NCI-H82 treated with DMSO at 0.1 percent for 48 hours (cell line): Measurements from ENCODE around the gene TRIM44.
A peak's percentile ranks its signal among the peaks of the same experiment; 100 is the strongest.
"Not testable (repeated sequence)": the region's sequence is repeated elsewhere in the genome, so short reads cannot be mapped to it uniquely, and the experiment has no call there.

Experiments
- DNase-seq: peaks from one replicate; lab custom pipeline; 2025; ENCODE audit not compliant: unreplicated experiment; lab: John Stamatoyannopoulos, UW

TRIM44 gene

GRCh38 chr11:35848616-35849015 lies 186.0 kb downstream of the TRIM44 start:
- no peak for DNase-seq

DNA sequence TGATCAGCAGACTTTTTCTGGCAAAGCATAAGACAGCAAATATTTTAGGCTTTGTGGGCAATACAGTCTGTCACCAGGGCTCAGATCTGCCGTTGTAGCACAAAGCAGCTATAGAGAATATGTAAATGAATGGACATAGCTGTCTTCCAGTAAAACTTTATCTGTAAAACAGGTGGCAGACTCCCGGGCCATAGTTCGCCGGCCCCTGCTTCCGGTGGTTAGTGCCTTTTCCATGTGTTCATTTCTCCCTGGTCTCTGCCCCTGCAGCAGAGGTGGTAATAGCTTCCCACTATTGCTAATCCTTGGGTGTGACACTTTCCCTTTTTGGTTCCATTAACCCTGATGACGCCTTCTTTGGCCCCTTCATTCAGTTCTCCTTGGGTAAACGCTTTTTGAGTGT lies 187.6 kb downstream of the TRIM44 start:
- DNase-seq, result no peak

DNA sequence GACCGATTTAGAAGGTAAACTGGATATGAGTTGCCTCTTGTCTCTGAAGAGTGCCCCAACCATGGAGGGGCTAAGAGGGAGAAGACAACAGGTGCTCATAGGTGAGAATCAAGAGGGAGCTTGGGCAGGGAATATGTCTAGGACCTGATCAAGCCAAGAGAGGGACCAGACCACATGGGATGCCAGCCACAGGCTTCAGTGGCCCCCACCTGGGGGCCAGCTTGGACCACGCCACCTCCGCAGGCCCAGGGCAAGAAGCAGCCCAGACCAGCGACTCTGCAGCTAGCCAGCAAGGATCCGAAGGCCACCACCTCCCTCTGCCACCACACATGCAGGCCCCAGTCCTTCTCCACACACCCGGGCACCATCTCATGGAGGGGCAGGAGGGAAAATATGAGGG lies 188.8 kb downstream of the TRIM44 start:
- DNase-seq, result no peak

GRCh38 chr11:35852056-35852455 lies 189.5 kb downstream of the TRIM44 start:
- peak; percentile 6 for DNase-seq

GRCh38 chr11:35853971-35854370 lies 191.4 kb downstream of the TRIM44 start:
- DNase-seq, result peak; percentile 47

DNA sequence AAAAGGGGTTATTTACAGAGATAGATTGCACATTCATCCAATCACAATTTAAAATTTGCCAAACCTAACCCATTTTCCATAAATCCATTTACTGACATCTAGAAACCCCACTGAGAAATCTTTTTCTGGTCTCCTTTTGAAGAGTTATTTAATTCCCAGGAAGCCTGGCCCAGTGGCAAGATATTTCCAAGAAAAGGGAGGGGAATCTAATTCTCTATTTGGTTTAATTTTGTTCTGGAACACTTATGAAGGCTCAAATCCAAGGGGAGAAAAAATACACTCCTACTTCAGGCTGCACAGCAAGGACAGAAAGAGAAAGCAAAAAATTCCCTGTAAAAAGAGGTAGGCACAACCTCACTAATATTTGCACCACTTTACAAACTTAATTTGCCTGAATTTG lies 193.1 kb downstream of the TRIM44 start:
- DNase-seq, result no peak

DNA sequence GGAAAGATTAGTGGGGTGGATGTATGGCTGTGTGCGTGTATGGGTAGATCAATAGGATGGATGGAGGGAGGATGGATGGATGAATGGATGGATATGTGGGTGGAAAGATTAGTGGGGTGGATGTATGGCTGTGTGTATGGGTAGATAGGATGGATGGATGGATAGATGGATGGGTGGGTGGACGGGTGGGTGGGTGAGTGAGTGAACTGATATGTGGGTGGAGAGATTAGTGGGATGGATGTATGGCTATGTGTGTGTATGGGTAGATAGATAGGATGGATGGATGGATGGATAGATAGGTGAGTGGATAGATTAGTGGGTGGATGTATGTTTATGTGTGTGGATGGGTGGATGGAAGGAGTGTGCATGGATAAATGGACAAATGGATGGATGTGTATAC lies 193.7 kb downstream of the TRIM44 start:
- DNase-seq, result no peak

DNA sequence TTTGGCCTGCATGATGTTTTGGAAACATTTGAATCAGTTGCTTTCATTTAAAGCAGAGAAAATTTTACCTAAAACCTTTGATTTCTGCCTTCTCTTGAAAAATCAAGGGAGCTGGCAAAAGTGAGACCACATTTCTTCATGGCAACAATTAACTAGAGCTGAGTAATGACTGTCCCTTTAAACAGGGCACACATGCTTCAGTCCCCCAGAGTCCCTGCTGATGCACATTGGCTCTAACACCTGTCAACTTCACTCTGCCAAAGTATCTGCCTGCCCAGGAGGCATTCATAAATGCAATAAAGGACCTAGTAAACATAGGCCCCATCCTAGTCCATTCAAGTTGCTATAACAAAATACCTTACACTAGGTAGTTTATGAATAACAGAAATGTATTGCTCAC lies 194.2 kb downstream of the TRIM44 start:
- no peak for DNase-seq

GRCh38 chr11:35857922-35858321 lies 195.3 kb downstream of the TRIM44 start:
- no peak for DNase-seq

DNA sequence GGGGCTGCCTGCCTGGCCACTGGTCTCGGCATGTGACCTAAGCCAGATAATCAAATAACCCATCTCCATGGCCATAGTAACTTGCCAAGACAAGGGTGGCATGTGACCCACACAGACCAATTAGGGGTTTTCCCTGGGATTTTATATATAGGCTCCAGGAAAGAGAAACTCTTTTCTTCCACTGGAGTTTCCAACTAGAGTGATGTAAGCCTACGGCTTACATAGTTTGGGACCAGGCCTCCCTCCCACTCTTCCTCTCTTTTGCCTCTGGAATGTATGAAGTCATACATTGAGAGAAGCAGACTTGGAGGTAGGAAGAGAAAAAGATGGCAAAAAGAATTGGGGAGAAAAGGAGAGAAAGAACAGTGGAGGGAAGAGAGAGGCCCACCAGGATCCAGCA lies 196.7 kb downstream of the TRIM44 start:
- DNase-seq, result no peak

- not testable (repeated sequence) for DNase-seq
Measured at GRCh38 chr11:35860194-35860593, 197.6 kb downstream of the TRIM44 start.

DNA sequence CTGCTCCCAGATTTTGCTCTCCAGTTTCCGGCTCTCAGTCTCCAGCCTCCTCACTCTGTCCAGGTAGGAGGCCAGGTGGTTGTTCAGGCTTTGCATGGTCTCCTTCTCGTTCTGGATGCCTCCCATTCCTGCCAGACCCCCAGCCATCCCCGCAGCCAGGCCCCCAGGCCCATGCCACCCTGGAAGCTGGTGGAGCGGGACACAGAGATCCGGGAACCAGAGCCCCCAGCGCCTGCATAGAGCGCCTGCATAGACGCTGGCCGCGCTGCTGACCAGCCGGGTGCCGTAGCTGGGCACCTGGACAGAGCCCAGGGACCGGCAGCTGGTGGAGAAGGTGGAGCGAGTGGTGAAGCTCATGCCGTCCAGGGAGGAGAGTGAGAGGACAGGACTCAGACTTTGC lies 198.6 kb downstream of the TRIM44 start:
- DNase-seq, result no peak

DNA sequence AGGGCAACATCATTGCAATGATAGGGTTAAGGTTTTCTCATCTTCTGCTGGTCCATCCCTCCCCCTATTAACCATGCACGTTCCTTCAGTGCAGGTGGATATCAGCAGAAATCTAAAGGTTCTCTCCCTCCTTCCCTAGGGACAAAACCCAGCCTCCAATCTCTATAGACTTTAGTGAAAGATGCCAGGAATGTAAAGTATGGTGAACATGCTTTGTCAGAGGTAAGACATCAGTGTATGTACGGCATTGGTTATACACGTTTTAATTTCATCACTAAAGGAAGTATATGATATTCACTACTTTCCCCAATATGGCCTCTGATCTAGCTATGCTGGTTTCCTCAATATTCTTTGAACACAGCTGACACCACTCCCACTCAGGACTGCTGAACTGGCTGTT lies 200.1 kb downstream of the TRIM44 start:
- no peak for DNase-seq

DNA sequence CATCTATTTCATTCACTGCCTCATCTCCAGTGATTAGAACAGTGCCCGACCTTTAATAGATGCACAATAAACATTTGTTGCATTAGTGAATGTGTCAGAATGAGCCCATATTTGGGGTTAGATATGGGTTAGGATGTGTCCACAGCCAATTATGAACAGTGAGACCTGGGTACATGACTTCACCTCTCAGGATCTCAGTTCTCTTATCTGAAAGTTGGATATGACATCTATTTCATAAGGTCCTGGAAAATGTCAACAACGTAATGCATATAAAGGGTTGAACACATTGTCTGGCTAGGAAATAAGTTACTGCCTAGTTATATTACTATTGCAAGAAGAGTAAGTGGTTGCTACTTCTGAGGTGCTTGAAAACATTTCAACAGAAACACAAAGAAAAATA lies 201.6 kb downstream of the TRIM44 start:
- DNase-seq, result no peak

- no peak for DNase-seq
Measured at GRCh38 chr11:35866601-35867000, 204.0 kb downstream of the TRIM44 start.
